ENCODE results near the gene CALML3. TPM values are rescaled to one million over a fixed set of nuclear protein-coding genes. Genes with fewer than 3 reads are reported as not detected.

Gene CALML3
- polyA plus RNA-seq, 1 donor from 2014 or later, result not detected

DNA sequence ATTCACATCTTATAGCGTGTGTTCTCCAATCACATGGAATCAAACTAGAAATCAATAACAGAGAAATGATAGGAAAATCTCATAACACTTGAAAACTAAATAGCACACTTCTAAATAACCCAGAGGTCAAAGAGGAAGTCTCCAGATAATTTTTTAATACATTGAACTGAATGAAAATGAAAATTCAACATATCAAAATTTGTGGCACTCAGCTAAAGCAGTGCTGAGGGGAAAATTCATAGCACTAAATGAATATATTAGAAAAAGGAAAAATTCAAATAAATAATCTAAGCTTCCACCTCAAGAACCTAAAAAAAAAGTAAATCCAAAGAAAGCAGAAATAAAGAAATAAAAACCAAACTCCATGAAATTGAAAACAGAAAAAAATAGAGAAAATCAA is 17.3 kb downstream of the CALML3 start:
- Histone ChIP-seq H3K27me3 (ENCODE audit: insufficient read depth, low read depth, low read length) (no peaks in the 10 kb centered on the region), H3K36me3 (ENCODE audit: insufficient read depth, low read length) (no peaks in the 10 kb centered on the region), H3F3A (ENCODE audit: insufficient read depth, low read length, poor library complexity, severe bottlenecking) (no peaks in the 10 kb centered on the region), H3K4me3 (ENCODE audit: low read length) (no peak overlapping the region), H3K4me2 (ENCODE audit: low read length) (no peak overlapping the region), H3K9ac (ENCODE audit: low read length) (no peak overlapping the region), H2AFZ (ENCODE audit: low read depth, low read length) (no peak overlapping the region), H3K9me2 (ENCODE audit: insufficient read depth, low read length) (no peaks in the 10 kb centered on the region), H3K9me3 (ENCODE audit: low read length) (no peaks in the 10 kb centered on the region), H3K79me2 (replicated peaks; ENCODE audit: insufficient read depth, low read length) (no peaks in the 10 kb centered on the region), H3K27ac (ENCODE audit: low read length) (no peak overlapping the region), H4K20me1 (ENCODE audit: insufficient read depth) (no peaks in the 10 kb centered on the region)
- no peak for TF ChIP-seq TAF1 (IDR thresholded peaks at IDR 0.05; ENCODE audit: low read depth)

GRCh38 chr10:5543623-5544022 is 18.9 kb downstream of the CALML3 start:
- no peak overlapping the region for H3K9ac ChIP-seq (ENCODE audit: low read length)
- no peak overlapping the region for H3K4me2 ChIP-seq (ENCODE audit: low read length)
- no peaks in the 10 kb centered on the region for H3K79me2 ChIP-seq (replicated peaks; ENCODE audit: insufficient read depth, low read length)
- TF ChIP-seq MXI1 (conservative IDR thresholded peaks at IDR 0.05; ENCODE audit: poor library complexity, severe bottlenecking), result no peak
- TF ChIP-seq EZH2 (IDR thresholded peaks at IDR 0.05; ENCODE audit: borderline replicate concordance, insufficient read depth, low read length, poor library complexity, severe bottlenecking), result no peak
- TF ChIP-seq RAD21 (conservative IDR thresholded peaks at IDR 0.05), result no peak
- no peak for TF ChIP-seq SMC3 (conservative IDR thresholded peaks at IDR 0.05; ENCODE audit: poor library complexity)
- TF ChIP-seq REST (IDR thresholded peaks at IDR 0.05; ENCODE audit: borderline replicate concordance), result no peak
- TF ChIP-seq CTCF (IDR thresholded peaks at IDR 0.05; ENCODE audit: poor library complexity, severe bottlenecking), result no peak
- TF ChIP-seq POLR2AphosphoS5 (IDR thresholded peaks at IDR 0.05), result no peak
- no peak for TF ChIP-seq TAF1 (IDR thresholded peaks at IDR 0.05; ENCODE audit: low read depth)
- no peak for TF ChIP-seq EP300 (conservative IDR thresholded peaks at IDR 0.05; ENCODE audit: poor library complexity, severe bottlenecking)
- H3K36me3 ChIP-seq (ENCODE audit: insufficient read depth, low read length), result no peaks in the 10 kb centered on the region
- no peaks in the 10 kb centered on the region for H4K20me1 ChIP-seq (ENCODE audit: insufficient read depth)
- no peaks in the 10 kb centered on the region for H3K9me2 ChIP-seq (ENCODE audit: insufficient read depth, low read length)
- no peaks in the 10 kb centered on the region for H3F3A ChIP-seq (ENCODE audit: insufficient read depth, low read length, poor library complexity, severe bottlenecking)
- H2AFZ ChIP-seq (ENCODE audit: low read depth, low read length), result no peak overlapping the region
- no peak overlapping the region for H3K4me3 ChIP-seq (ENCODE audit: low read length)
- H3K27ac ChIP-seq (ENCODE audit: low read length), result no peak overlapping the region
- H3K27me3 ChIP-seq (ENCODE audit: insufficient read depth, low read depth, low read length), result no peaks in the 10 kb centered on the region
- H3K9me3 ChIP-seq (ENCODE audit: low read length), result no peaks in the 10 kb centered on the region

Data from neural cell (in vitro differentiated cells).